ENCODE data around the gene GSG1L.

GRCh38 chr16:28027055-28027454 lies 36.5 kb downstream of the GSG1L start:
- TF ChIP-seq CTCF (IDR thresholded peaks at IDR 0.05; ENCODE audit: insufficient read depth, low read length, poor library complexity, severe bottlenecking) (no peak), EZH2phosphoT487 (conservative IDR thresholded peaks at IDR 0.05; ENCODE audit: low read length) (no peak)
